Sigmoid colon (tissue), 3 donors: Measurements from ENCODE around the gene PFKL.

Experiments used
- CTCF ChIP-seq, 4 experiments: fragments of 450-650 bp in 3 of 4; fragments of 200-600 bp in 1 of 4; IDR thresholded peaks; one replicate each; pipeline ENCODE4 v1.5.1; 2016 to 2019; ENCODE audit warnings: antibody characterized with exemption in 4 of 4, mild to moderate bottlenecking in 3 of 4, moderate library complexity in 2 of 4
- POLR2A ChIP-seq, 2 donors: fragments of 450-650 bp; IDR thresholded peaks; one replicate each; pipeline ENCODE4 v1.6.1; 2016; ENCODE audit warnings: antibody characterized with exemption in 2 of 2, mild to moderate bottlenecking in 2 of 2, moderate library complexity in 2 of 2

- TF ChIP-seq POLR2A (IDR thresholded peaks at IDR 0.05) = no peak
- TF ChIP-seq CTCF (IDR thresholded peaks at IDR 0.05) = no peak
Measured at GRCh38 chr21:44348861-44349260, 49.0 kb downstream of the PFKL start.
